OCI-LY1 (cell line): ENCODE results near the gene CAMK2A.

Experiments used
- EZH2 ChIP-seq: fragments of 200-600 bp; sonication (generic), shearing (Covaris generic); IDR thresholded peaks from 2 replicates; pipeline ENCODE4 v1.8.0; 2017; ENCODE audit warnings: borderline replicate concordance, mixed run types, mild to moderate bottlenecking, antibody characterized with exemption, low read length, moderate library complexity, mixed read lengths
- TF ChIP-seq, protein P1 (sequence below): fragments of 200-600 bp; sonication (generic), shearing (Covaris generic); IDR thresholded peaks from 2 replicates; pipeline ENCODE4 v1.5.1; 2017; ENCODE audit warnings: mild to moderate bottlenecking, antibody characterized with exemption, low read length, moderate library complexity, mixed read lengths

DNA sequence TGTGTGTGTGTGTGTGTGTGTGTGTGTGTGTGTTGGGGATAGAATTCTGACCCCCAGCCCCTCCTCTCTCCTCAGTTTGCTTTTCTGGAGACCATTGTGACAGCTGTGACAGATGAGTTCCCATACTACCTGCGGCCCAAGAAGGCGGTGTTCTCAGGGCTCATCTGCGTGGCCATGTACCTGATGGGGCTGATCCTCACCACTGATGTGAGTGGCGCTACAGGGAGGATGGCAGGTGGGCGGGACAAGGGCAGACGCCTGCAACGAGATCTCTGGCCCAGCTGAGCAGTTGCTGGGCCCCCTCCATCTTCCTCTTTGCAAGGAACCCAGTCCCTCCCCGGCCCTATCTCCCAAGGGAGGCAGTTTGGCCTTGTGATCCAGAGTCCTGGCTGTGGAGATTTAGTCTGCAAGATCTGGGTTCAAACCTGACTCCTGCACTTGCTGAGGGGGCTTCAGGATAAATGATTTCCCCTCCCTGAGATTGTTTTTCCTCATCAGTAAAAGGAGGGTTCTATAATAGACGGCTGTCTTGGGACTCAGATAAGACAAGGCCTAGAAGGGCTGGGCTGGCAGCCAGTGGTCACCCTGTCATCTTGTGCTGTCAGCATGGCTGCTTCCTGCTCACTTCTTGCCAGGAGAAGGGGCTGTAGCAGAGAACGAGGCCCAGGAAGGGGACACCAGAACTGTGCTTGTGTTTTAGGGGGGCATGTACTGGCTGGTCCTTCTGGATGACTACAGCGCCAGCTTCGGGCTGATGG, 85.6 kb downstream of the CAMK2A start:
- TF ChIP-seq EZH2 = no peak
- TF ChIP-seq, protein P1, sequence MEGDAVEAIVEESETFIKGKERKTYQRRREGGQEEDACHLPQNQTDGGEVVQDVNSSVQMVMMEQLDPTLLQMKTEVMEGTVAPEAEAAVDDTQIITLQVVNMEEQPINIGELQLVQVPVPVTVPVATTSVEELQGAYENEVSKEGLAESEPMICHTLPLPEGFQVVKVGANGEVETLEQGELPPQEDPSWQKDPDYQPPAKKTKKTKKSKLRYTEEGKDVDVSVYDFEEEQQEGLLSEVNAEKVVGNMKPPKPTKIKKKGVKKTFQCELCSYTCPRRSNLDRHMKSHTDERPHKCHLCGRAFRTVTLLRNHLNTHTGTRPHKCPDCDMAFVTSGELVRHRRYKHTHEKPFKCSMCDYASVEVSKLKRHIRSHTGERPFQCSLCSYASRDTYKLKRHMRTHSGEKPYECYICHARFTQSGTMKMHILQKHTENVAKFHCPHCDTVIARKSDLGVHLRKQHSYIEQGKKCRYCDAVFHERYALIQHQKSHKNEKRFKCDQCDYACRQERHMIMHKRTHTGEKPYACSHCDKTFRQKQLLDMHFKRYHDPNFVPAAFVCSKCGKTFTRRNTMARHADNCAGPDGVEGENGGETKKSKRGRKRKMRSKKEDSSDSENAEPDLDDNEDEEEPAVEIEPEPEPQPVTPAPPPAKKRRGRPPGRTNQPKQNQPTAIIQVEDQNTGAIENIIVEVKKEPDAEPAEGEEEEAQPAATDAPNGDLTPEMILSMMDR = no peak
